Endothelial cell of umbilical vein (primary cell): ENCODE data around the gene DDX17. TPM values are rescaled to one million over a fixed set of nuclear protein-coding genes. Genes with fewer than 3 reads are reported as not detected.
A peak's percentile ranks its signal among the peaks of the same experiment; 100 is the strongest.

Experiments
- BruUV-seq: library from RNA; stranded (reverse); fragments of 400-500 nt; replicated peaks from 2 replicates; lab custom pipeline; 2021; lab: Mats Ljungman, UMichigan
- CTCF ChIA-PET: fragments of 300-600, 350-600 bp; sonication (Branson Sonifier 250); formaldehyde crosslinking; loops from one replicate; lab custom pipeline; 2021; ENCODE audit warnings: antibody characterized with exemption, inconsistent platforms; lab: Charles Lee
- POLR2A ChIA-PET: fragments of 300-600, 350-600 bp; sonication (Branson Sonifier 250); formaldehyde crosslinking; loops from one replicate; lab custom pipeline; 2021; ENCODE audit warnings: antibody characterized with exemption, inconsistent platforms; lab: Charles Lee
- DNase-seq: peaks from one replicate; pipeline ENCODE4 v3.0.0-alpha.2; 2011; ENCODE audit warnings: low read depth, low spot score
- FAIRE-seq: peaks from 2 replicates; lab custom pipeline; 2011; peaks lifted over from hg19 to GRCh38; lab: Jason Lieb, UNC
- H2AFZ ChIP-seq: 2 replicates; pipeline ENCODE4 v1.6.0; 2012; ENCODE audit warnings: low read depth, low read length, control low read depth, inconsistent platforms
- H3K27ac ChIP-seq: 2 replicates; pipeline ENCODE4 v1.5.1; 2011; ENCODE audit warnings: low read depth, mild to moderate bottlenecking, control low read depth, low read length, moderate library complexity; ENCODE audit not compliant: insufficient read depth
- H3K27me3 ChIP-seq, 2 experiments: 2 replicates each; pipeline versions ENCODE4 v1.6.0 to v1.6.1; 2011; ENCODE audit warnings: low read length in 2 of 2, mixed read lengths in 1 of 2; ENCODE audit not compliant: control insufficient read depth in 2 of 2, insufficient read depth in 2 of 2
- H3K36me3 ChIP-seq, 2 experiments: 2 replicates in 1 of 2; 3 replicates in 1 of 2; pipeline ENCODE4 v1.5.1; 2011; ENCODE audit warnings: low read length in 2 of 2, mild to moderate bottlenecking in 1 of 2, moderate library complexity in 1 of 2; ENCODE audit not compliant: control insufficient read depth in 2 of 2, insufficient read depth in 2 of 2; ENCODE audit errors: extremely low read depth in 1 of 2
- H3K4me1 ChIP-seq: 3 replicates; pipeline ENCODE4 v1.5.1; 2011; ENCODE audit warnings: mild to moderate bottlenecking, low read length; ENCODE audit not compliant: control insufficient read depth, insufficient read depth; ENCODE audit errors: extremely low read depth
- H3K4me2 ChIP-seq: 2 replicates; pipeline ENCODE4 v1.6.1; 2011; ENCODE audit warnings: low read length, control low read depth, mixed read lengths; ENCODE audit not compliant: insufficient read depth
- H3K4me3 ChIP-seq, 3 experiments: fragments of 200-600 bp in 1 of 3; sonication (generic), shearing (Covaris generic) in 1 of 3; replicated peaks in 1 of 3; 2 replicates each; pipeline ENCODE4 v1.5.1; 2011 to 2016; ENCODE audit warnings: control low read depth in 3 of 3, low read length in 3 of 3, mild to moderate bottlenecking in 2 of 3, inconsistent platforms in 1 of 3, low read depth in 1 of 3, moderate library complexity in 1 of 3; ENCODE audit not compliant: insufficient read depth in 1 of 3
- H3K79me2 ChIP-seq: 2 replicates; pipeline ENCODE4 v1.6.0; 2012; ENCODE audit warnings: low read length, inconsistent platforms; ENCODE audit not compliant: control insufficient read depth, insufficient read depth
- H3K9ac ChIP-seq: replicated peaks from 2 replicates; pipeline ENCODE3; 2011; ENCODE audit warnings: low read length, control low read depth; ENCODE audit not compliant: insufficient read depth; ENCODE audit errors: extremely low read depth
- H3K9me1 ChIP-seq: replicated peaks from 3 replicates; pipeline ENCODE4 v1.6.0; 2011; ENCODE audit warnings: mild to moderate bottlenecking, low read length; ENCODE audit not compliant: control insufficient read depth, insufficient read depth; ENCODE audit errors: extremely low read depth
- H3K9me3 ChIP-seq: replicated peaks from 2 replicates; pipeline ENCODE4 v1.5.1; 2012; ENCODE audit warnings: low read length, inconsistent platforms; ENCODE audit not compliant: control insufficient read depth, insufficient read depth
- H4K20me1 ChIP-seq: replicated peaks from 2 replicates; pipeline ENCODE3; 2011; ENCODE audit warnings: mild to moderate bottlenecking, low read length; ENCODE audit not compliant: control insufficient read depth, insufficient read depth; ENCODE audit errors: extremely low read depth
- EZH2 ChIP-seq: IDR thresholded peaks from 2 replicates; pipeline ENCODE4 v1.6.1; 2012; ENCODE audit warnings: borderline replicate concordance, low read depth, mild to moderate bottlenecking, moderate library complexity, low read length, inconsistent platforms; ENCODE audit not compliant: severe bottlenecking
- dilution Hi-C: fragments of 300-500 bp; cut with MboI; formaldehyde crosslinking; loops from one replicate; pipeline ENCODE4 v1.15.0; 2019; ENCODE audit warnings: low sequenced_read_pairs; ENCODE audit not compliant: extremely low pct_ligation_motif_present
- intact Hi-C: fragments of 100-400 bp; cut with micrococcal nuclease; formaldehyde crosslinking; loops from one replicate; pipeline ENCODE4 v1.10.0; 2022
- polyA plus RNA-seq, 4 experiments: library from polyadenylated mRNA; depleted of rRNA in 3 of 4; stranded (reverse) in 3 of 4; unstranded in 1 of 4; fragments of >200 nt; gene quantifications; 2 replicates each; pipeline versions ENCODE4 v1.2.1 to v1.2.3, GENCODE V29; 2011 to 2012; ENCODE audit warnings: missing spikeins in 1 of 4
- total RNA-seq: library from RNA; stranded (reverse); gene quantifications from 2 replicates; pipeline ENCODE4 v1.2.3, GENCODE V29; 2021
- TF ChIP-seq, protein P1 (sequence below), 2 donors: IDR thresholded peaks; 1 replicate in 1 of 2; 2 replicates in 1 of 2; pipeline ENCODE4 v1.5.1; 2011; ENCODE audit warnings: low read length in 2 of 2, mild to moderate bottlenecking in 2 of 2, moderate library complexity in 2 of 2, control low read depth in 1 of 2, inconsistent platforms in 1 of 2, low read depth in 1 of 2; ENCODE audit not compliant: insufficient read depth in 1 of 2; ENCODE audit errors: extremely low read depth in 1 of 2
- TF ChIP-seq, protein P2 (sequence below): IDR thresholded peaks from 2 replicates; pipeline ENCODE4 v1.6.1; 2011; ENCODE audit not compliant: insufficient read depth, insufficient read length

DDX17 gene
- total and polyA plus RNA-seq, 2 donors (not counting 3 experiments of a cell fraction or from before 2014, with no cell fraction given) = 393 to 402 TPM

DNA sequence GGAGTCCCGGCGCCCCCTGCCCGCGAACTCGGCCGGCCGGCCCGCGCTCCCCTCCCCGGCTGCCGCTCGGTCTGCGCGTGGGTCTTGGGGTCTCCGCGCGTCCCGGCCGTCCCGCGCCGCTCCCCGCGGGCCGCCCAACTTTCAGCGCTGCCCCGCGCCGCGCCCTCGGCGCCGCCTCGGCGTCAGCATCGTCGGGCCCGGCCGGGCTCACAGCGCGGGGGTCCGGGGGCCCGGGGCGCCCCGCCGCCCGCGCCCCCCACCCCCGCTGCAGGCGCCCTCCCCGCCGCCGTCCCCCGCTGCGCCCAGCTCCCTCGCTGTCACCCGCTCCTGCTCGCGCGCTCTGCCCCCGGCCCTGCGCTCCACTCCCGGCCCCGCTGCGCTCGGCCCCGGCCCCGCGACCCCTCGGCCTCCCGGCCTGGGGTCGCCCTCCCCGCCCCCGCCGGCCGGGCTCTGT, 51.0 kb downstream of the DDX17 start, which contains the start of gene KCNJ4:
KCNJ4 (minus strand) TSS at position 124 of the 454 bp plus-strand sequence. CDS start 27,067 bp downstream, outside the sequence.
- Histone ChIP-seq H3K9me1 (no peaks in the 10 kb centered on the region), H3K4me3 (peak within 1 kb of the TSS in 1 of 3 experiments; percentile 32), H3K4me2 (peak within 1 kb of the TSS; percentile 14), H4K20me1 (no peaks in the 10 kb centered on the region), H3K9ac (no peak within 1 kb of the TSS), H2AFZ (peak within 1 kb of the TSS; percentile 42), H3K9me3 (no peaks in the 10 kb centered on the region), H3K27ac (no peak within 1 kb of the TSS), H3K79me2 (no peaks in the 10 kb centered on the region), H3K36me3 (no peaks in the 10 kb centered on the region), H3K27me3 (peaks cover 50 to 52% of the 10 kb centered on the region in 2 experiments), H3K4me1 (no peaks in the 10 kb centered on the region)
- peak; percentile 54 for TF ChIP-seq EZH2
- TF ChIP-seq, protein P1, sequence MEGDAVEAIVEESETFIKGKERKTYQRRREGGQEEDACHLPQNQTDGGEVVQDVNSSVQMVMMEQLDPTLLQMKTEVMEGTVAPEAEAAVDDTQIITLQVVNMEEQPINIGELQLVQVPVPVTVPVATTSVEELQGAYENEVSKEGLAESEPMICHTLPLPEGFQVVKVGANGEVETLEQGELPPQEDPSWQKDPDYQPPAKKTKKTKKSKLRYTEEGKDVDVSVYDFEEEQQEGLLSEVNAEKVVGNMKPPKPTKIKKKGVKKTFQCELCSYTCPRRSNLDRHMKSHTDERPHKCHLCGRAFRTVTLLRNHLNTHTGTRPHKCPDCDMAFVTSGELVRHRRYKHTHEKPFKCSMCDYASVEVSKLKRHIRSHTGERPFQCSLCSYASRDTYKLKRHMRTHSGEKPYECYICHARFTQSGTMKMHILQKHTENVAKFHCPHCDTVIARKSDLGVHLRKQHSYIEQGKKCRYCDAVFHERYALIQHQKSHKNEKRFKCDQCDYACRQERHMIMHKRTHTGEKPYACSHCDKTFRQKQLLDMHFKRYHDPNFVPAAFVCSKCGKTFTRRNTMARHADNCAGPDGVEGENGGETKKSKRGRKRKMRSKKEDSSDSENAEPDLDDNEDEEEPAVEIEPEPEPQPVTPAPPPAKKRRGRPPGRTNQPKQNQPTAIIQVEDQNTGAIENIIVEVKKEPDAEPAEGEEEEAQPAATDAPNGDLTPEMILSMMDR (IDR thresholded peaks at IDR 0.05; ENCODE audit: extremely low read depth in 1 of 2, insufficient read depth in 1 of 2, low read depth in 1 of 2, low read length in 2 of 2) = no peak
- ChIA-PET CTCF (interaction anchor here (1.4 kb wide), 1 partner anchor 9 kb away, joined by 4 read pairs; no protein-coding TSS in a partner anchor), POLR2A (no interaction called here)
- no TSS peak for BruUV-seq
- dilution Hi-C loops = no loop called here
- no peak for DNase-seq
- no peak for FAIRE-seq
- intact Hi-C loops = no loop called here

DNA sequence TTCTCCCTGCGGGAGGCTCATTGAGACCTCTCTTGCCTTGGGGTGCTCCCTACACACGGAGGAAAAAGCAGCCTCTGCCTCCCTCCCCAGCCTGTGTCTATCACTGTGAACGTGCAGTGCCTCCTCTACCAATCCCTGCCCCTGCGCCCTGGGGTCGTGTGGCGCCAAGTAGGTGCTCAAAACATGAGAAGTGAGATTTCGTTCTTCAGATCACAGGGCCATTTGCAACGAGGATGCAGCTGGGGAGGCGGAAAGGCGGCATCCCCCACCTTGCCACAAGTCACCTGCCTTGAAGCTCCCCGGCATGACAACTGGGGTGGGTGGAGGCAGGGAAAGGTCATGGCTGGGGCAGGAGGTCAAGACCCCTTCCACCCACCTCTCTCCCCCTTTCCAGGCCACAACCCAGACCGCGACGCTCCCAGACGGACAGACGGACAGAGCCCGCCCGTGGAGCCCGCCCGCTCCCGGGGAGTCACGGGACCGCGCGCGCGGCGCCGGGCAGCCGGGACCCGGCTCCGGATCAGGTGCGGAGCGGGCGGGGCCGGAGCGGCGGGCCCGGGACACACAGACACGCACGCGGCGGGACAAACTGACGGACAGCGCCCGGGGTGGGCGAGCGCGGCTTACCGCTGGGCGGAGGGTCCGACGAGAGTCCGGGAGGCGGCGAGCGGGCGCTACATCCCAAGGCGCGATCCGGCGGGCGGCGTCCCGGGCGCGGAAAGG, 51.6 kb downstream of the DDX17 start:
- Histone ChIP-seq H2AFZ (no peak overlapping the region), H3K27ac (no peak overlapping the region), H4K20me1 (no peaks in the 10 kb centered on the region), H3K4me3 (no peak overlapping the region), H3K9ac (no peak overlapping the region), H3K36me3 (no peaks in the 10 kb centered on the region), H3K79me2 (no peaks in the 10 kb centered on the region), H3K9me1 (no peaks in the 10 kb centered on the region), H3K27me3 (peaks cover 50 to 51% of the 10 kb centered on the region in 2 experiments), H3K4me1 (no peaks in the 10 kb centered on the region), H3K4me2 (no peak overlapping the region), H3K9me3 (no peaks in the 10 kb centered on the region)
- intact Hi-C loops (no loop called here), dilution Hi-C loops (no loop called here)
- TF ChIP-seq, protein P2, sequence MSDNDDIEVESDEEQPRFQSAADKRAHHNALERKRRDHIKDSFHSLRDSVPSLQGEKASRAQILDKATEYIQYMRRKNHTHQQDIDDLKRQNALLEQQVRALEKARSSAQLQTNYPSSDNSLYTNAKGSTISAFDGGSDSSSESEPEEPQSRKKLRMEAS = no peak
- peak; percentile 93 for TF ChIP-seq EZH2
- no TSS peak for BruUV-seq
- CTCF ChIA-PET = interaction anchor here (1.4 kb wide), 1 partner anchor 9 kb away, joined by 4 read pairs; no protein-coding TSS in a partner anchor
- FAIRE-seq = no peak
- POLR2A ChIA-PET = no interaction called here
- DNase-seq = no peak
